Ascending aorta (tissue), 2 donors: ENCODE data around the gene NR4A2. TPM values are rescaled to one million over a fixed set of nuclear protein-coding genes. Genes with fewer than 3 reads are reported as not detected.

Source experiments
- DNase-seq, 2 donors: peaks; one replicate each; pipeline ENCODE4 v3.0.0-alpha.2; 2019; ENCODE audit warnings: low spot score in 2 of 2
- H3K27ac ChIP-seq, 2 donors: fragments of 200-600 bp; sonication (generic); one replicate each; pipeline ENCODE4 v1.5.1; 2016 to 2017; ENCODE audit warnings: mild to moderate bottlenecking in 1 of 2
- H3K27me3 ChIP-seq: fragments of 200-600 bp; sonication (generic); one replicate; pipeline ENCODE4 v1.5.1; 2017
- H3K36me3 ChIP-seq, 2 donors: fragments of 200-600 bp; sonication (generic); one replicate each; pipeline ENCODE4 v1.5.1; 2016
- H3K4me1 ChIP-seq, 2 donors: fragments of 200-600 bp; sonication (generic); one replicate each; pipeline ENCODE4 v1.5.1; 2016 to 2017; ENCODE audit warnings: mild to moderate bottlenecking in 1 of 2
- H3K4me3 ChIP-seq, 2 donors: fragments of 200-600 bp; sonication (generic); one replicate each; pipeline ENCODE4 v1.5.1; 2016 to 2017; ENCODE audit warnings: mild to moderate bottlenecking in 1 of 2
- H3K9me3 ChIP-seq, 2 donors: fragments of 200-600 bp; sonication (generic); one replicate each; pipeline ENCODE4 v1.5.1; 2016
- intact Hi-C: fragments of 100-400 bp; cut with DNase I; formaldehyde crosslinking; loops from one replicate; pipeline ENCODE4 v1.15.1; 2023
- total RNA-seq: library from RNA; depleted of rRNA; stranded (reverse); fragments of >200 nt; gene quantifications from one replicate; pipeline ENCODE4 v1.1.0, GENCODE V29; 2016
- TF ChIP-seq, protein P1 (sequence below), 3 experiments: fragments of 200-600 bp in 2 of 3; fragments of 450-650 bp in 1 of 3; sonication (generic) in 2 of 3; IDR thresholded peaks; one replicate each; pipeline ENCODE4 v1.5.1; 2016 to 2019; ENCODE audit warnings: antibody characterized with exemption in 3 of 3, mild to moderate bottlenecking in 1 of 3, moderate library complexity in 1 of 3

Gene NR4A2
- total RNA-seq, 1 donor from 2014 or later, result 8.7 TPM

DNA sequence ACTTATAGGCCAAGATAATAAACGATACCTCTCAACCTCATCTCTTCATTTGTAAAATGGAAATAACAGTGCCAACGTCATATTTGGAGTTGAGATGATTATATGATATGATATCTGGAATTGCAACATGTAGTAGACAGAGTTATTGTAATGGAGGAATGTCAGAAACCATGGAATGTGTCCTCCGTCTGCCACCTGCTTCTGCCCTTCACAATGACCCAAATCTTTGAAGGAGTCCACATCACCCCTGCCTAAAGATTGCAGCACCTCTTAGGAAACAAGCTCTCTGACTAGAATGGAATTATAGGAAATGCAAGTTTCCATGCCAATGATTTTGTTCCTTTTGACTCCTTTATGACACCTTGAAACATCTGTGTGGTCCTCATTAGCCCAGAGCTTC is 14.9 kb downstream of the NR4A2 start:
- no peak overlapping the region for H3K27ac ChIP-seq
- H3K27me3 ChIP-seq, result no peaks in the 10 kb centered on the region
- intact Hi-C loops, result no loop called here
- DNase-seq, result no peak
- H3K4me1 ChIP-seq, result peaks cover 3% of the 10 kb centered on the region in 2 donors
- no peak overlapping the region for H3K4me3 ChIP-seq
- no peaks in the 10 kb centered on the region for H3K9me3 ChIP-seq
- no peaks in the 10 kb centered on the region for H3K36me3 ChIP-seq
- TF ChIP-seq, protein P1, sequence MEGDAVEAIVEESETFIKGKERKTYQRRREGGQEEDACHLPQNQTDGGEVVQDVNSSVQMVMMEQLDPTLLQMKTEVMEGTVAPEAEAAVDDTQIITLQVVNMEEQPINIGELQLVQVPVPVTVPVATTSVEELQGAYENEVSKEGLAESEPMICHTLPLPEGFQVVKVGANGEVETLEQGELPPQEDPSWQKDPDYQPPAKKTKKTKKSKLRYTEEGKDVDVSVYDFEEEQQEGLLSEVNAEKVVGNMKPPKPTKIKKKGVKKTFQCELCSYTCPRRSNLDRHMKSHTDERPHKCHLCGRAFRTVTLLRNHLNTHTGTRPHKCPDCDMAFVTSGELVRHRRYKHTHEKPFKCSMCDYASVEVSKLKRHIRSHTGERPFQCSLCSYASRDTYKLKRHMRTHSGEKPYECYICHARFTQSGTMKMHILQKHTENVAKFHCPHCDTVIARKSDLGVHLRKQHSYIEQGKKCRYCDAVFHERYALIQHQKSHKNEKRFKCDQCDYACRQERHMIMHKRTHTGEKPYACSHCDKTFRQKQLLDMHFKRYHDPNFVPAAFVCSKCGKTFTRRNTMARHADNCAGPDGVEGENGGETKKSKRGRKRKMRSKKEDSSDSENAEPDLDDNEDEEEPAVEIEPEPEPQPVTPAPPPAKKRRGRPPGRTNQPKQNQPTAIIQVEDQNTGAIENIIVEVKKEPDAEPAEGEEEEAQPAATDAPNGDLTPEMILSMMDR (IDR thresholded peaks at IDR 0.05), result no peak

DNA sequence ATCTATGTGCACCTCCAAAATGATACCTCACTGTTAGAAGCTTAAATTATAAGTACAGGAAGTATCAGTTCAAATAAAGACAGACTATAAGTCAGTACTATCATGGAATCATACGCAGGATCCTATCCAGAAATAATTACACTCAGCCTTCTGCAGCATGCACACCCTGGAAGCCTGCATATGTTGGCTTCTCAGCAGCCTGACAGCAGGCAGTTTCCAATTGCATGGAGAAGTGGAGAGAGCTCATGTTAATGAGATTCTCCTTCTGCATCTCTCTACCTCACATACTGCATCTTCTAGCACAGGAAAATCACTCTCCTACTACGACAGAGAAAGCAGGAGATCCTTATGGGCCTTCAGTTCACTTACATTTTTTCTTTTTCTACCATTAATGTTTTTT is 20.5 kb downstream of the NR4A2 start:
- Histone ChIP-seq H3K4me1 (no peaks in the 10 kb centered on the region), H3K4me3 (no peak overlapping the region), H3K27ac (no peak overlapping the region), H3K36me3 (no peaks in the 10 kb centered on the region), H3K9me3 (no peaks in the 10 kb centered on the region), H3K27me3 (no peaks in the 10 kb centered on the region)
- DNase-seq, result no peak
- TF ChIP-seq, protein P1 (IDR thresholded peaks at IDR 0.05), result no peak
- intact Hi-C loops, result no loop called here

DNA sequence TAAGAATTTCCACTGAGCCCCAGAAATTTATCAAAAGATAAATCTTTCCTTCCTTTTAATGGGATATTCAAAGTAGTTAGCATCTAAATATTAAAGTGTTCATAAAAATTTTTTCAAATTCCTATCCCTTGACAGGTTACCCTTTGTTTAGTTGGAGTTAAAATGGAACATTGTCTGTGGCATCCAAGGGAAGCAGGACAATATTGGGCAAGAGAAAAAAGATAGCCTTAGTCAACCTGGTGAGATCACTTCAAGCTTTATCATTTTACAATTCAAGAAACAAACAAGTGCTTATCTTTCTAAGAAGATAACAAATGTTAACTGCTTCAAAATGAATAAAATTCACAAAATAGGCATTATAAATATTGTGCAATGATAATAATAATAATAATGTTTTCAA is 21.7 kb downstream of the NR4A2 start:
- no peak overlapping the region for H3K27ac ChIP-seq
- H3K27me3 ChIP-seq, result no peaks in the 10 kb centered on the region
- DNase-seq, result no peak
- TF ChIP-seq, protein P1 (IDR thresholded peaks at IDR 0.05), result no peak
- intact Hi-C loops, result no loop called here
- H3K36me3 ChIP-seq, result no peaks in the 10 kb centered on the region
- H3K4me3 ChIP-seq, result no peak overlapping the region
- no peaks in the 10 kb centered on the region for H3K4me1 ChIP-seq
- H3K9me3 ChIP-seq, result no peaks in the 10 kb centered on the region

DNA sequence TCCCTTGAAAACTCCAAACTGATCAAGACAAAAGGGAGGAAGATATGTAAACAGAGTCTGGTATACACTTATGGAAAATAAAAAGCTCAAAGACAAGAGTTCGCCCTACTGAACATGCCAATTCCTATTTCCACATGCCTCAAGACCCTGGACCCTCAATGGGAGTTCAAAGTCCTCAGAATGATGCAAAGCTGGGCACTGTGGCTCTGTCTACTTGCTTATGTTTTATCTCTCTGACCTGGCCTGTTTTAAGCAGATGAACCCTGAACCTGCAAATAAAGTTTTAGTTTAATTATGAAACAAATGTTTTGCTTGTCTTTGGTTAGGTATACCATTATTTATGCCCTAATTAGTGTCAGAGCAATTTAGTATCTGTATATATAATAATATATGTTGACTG is 22.6 kb downstream of the NR4A2 start:
- Histone ChIP-seq H3K9me3 (no peaks in the 10 kb centered on the region), H3K27ac (no peak overlapping the region), H3K4me1 (no peaks in the 10 kb centered on the region), H3K36me3 (no peaks in the 10 kb centered on the region), H3K4me3 (no peak overlapping the region), H3K27me3 (no peaks in the 10 kb centered on the region)
- no peak for DNase-seq
- TF ChIP-seq, protein P1 (IDR thresholded peaks at IDR 0.05), result no peak
- intact Hi-C loops, result no loop called here

DNA sequence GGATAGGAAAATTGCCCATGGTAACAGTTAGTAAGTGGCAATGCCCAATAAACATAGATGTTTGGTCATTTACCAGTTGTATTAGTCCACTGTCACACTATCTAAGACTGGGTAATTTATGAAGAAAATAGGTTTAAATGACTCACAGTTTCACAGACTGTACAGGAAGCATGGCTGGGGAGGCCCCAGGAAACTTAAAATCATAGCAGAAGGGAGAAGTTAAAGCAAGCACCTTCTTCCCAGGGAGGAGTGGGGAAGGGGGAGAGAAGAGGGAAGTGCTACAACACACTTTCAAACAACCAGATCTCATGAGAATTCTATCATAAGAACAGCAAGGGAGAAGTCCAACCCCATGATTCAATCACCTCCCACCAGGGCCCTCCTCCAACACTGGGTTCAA is 23.4 kb downstream of the NR4A2 start:
- H3K27me3 ChIP-seq, result no peaks in the 10 kb centered on the region
- H3K4me1 ChIP-seq, result no peaks in the 10 kb centered on the region
- no peaks in the 10 kb centered on the region for H3K9me3 ChIP-seq
- no peak overlapping the region for H3K4me3 ChIP-seq
- H3K27ac ChIP-seq, result no peak overlapping the region
- intact Hi-C loops, result no loop called here
- H3K36me3 ChIP-seq, result no peaks in the 10 kb centered on the region
- TF ChIP-seq, protein P1 (IDR thresholded peaks at IDR 0.05), result no peak
- no peak for DNase-seq

DNA sequence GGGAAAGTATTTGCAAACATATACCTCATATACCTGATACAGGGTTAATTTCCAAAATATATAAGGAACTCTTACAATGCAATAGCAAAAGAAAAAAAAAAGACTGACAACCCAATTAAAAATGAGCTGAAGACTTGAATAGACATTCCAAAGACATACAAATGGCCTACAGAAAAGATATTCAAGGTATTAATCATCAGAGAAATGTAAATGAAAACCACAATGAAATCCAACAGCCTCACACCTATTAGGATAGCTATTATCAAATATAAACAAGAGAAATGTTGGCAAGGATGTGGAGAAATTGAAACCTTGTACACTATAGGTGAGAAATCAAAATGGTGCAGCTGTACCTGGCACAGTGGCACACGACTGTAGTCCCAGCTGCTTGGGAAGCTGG is 25.7 kb downstream of the NR4A2 start:
- no peak overlapping the region for H3K4me3 ChIP-seq
- H3K27ac ChIP-seq, result no peak overlapping the region
- H3K9me3 ChIP-seq, result no peaks in the 10 kb centered on the region
- no peaks in the 10 kb centered on the region for H3K27me3 ChIP-seq
- DNase-seq, result no peak
- intact Hi-C loops, result no loop called here
- TF ChIP-seq, protein P1 (IDR thresholded peaks at IDR 0.05), result no peak
- no peaks in the 10 kb centered on the region for H3K4me1 ChIP-seq
- no peaks in the 10 kb centered on the region for H3K36me3 ChIP-seq
